Measurements from ENCODE around the gene CUTA. TPM values are rescaled to one million over a fixed set of nuclear protein-coding genes. Genes with fewer than 3 reads are reported as not detected.
A peak's percentile ranks its signal among the peaks of the same experiment; 100 is the strongest.

Gene CUTA
- total RNA-seq, 2 experiments from 2014 or later: 176 to 185 TPM

DNA sequence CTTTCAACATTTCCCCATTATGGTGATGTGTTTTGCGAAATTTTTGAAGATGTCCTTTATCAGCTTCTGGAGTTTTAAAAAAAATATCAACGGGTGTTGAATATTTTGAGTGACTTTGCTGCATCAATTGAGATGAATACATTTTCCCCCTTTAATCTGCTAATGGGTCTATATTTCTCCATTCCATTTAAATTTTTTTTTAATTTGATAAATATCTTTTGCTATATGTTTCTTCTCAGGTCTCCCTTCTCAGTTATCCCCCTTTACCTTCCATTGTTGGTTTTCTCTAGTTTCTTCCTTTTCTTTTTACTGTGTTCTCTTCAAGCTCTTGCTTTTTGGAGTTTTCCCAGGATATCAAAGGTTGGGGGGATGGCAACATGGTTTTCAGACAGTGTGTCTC, 27.7 kb downstream of the CUTA start:
- Mint-ChIP-seq H3K4me1 (ENCODE audit: low read depth) (peaks cover 23% of the 10 kb centered on the region), H3K9me3 (no peaks in the 10 kb centered on the region), H3K36me3 (ENCODE audit: low read depth) (no peaks in the 10 kb centered on the region), H3K4me3 (no peak overlapping the region), H3K27me3 (no peaks in the 10 kb centered on the region), H3K27ac (peak overlapping the region; percentile 91)
- Histone ChIP-seq H3K36me3 (ENCODE audit: insufficient read depth, low read length) (no peaks in the 10 kb centered on the region), H3K27me3 (ENCODE audit: control insufficient read depth in 1 of 2, insufficient read depth in 2 of 2, low read length in 2 of 2) (no peaks in the 10 kb centered on the region), H3K4me1 (ENCODE audit: insufficient read depth, low read length) (peaks cover 25% of the 10 kb centered on the region), H3K9me3 (ENCODE audit: control insufficient read depth in 1 of 2, insufficient read depth in 1 of 2, low read length in 2 of 2) (no peaks in the 10 kb centered on the region), H3K27ac (ENCODE audit: low read depth in 1 of 2, low read length in 2 of 2) (peak overlapping the region; percentile 69 to 78), H3K4me3 (ENCODE audit: low read length) (no peak overlapping the region)
- intact Hi-C loops (cut with DNase I, micrococcal nuclease): loop anchor here (2.0 to 5.0 kb wide), 5 partner anchors 48 to 188 kb away; partner anchors contain the start of genes HSD17B8 (in 1 of the 2), RXRB (in 1 of the 2), SLC39A7 (in 1 of the 2) and ZBTB9 (in 1 of the 2)
- ATAC-seq (ENCODE audit: poor library complexity): no peak
- CTCF ChIA-PET: interaction anchor here (1.2 to 3.6 kb wide), 6 partner anchors 16 to 190 kb away, joined by 4 to 25 read pairs (median 7); partner anchors contain the start of genes BAK1, RPS18 and VPS52
- DNase-seq: no peak
- TF ChIP-seq, protein P1, sequence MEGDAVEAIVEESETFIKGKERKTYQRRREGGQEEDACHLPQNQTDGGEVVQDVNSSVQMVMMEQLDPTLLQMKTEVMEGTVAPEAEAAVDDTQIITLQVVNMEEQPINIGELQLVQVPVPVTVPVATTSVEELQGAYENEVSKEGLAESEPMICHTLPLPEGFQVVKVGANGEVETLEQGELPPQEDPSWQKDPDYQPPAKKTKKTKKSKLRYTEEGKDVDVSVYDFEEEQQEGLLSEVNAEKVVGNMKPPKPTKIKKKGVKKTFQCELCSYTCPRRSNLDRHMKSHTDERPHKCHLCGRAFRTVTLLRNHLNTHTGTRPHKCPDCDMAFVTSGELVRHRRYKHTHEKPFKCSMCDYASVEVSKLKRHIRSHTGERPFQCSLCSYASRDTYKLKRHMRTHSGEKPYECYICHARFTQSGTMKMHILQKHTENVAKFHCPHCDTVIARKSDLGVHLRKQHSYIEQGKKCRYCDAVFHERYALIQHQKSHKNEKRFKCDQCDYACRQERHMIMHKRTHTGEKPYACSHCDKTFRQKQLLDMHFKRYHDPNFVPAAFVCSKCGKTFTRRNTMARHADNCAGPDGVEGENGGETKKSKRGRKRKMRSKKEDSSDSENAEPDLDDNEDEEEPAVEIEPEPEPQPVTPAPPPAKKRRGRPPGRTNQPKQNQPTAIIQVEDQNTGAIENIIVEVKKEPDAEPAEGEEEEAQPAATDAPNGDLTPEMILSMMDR (IDR thresholded peaks at IDR 0.05): no peak
- POLR2A ChIA-PET: interaction anchor here (1.3 to 2.0 kb wide), 7 partner anchors 28 to 101 kb away, joined by 3 to 27 read pairs (median 12); partner anchors contain the start of genes CUTA, PFDN6, WDR46 and ZBTB22

DNA sequence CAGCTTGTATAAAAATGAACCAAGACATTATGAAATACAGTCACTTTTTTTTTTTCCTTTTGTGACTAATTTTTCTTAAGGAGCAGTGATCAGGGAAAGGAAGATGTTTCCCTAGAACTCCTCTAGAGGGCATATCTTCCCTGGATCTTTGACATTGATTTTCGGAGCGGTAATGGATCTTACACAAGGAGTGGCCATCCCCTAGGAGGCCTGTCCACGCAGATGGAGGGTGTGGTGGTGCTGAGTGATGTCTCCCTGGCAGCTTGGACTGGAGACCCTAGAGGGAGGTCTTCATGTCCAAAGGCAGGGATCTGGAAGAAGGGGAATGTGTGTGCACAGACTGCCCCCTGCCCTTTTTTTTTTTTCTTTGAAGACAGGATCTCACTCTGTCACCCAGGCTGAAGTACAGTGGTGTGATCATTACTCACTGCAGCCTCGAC, 33.3 kb downstream of the CUTA start:
- H3K36me3 Mint-ChIP-seq (ENCODE audit: low read depth): no peaks in the 10 kb centered on the region
- H3K27me3 Mint-ChIP-seq: no peaks in the 10 kb centered on the region
- no peak overlapping the region for H3K27ac Mint-ChIP-seq
- Histone ChIP-seq H3K4me3 (ENCODE audit: low read length) (no peak overlapping the region), H3K4me1 (ENCODE audit: insufficient read depth, low read length) (no peaks in the 10 kb centered on the region), H3K36me3 (ENCODE audit: insufficient read depth, low read length) (no peaks in the 10 kb centered on the region), H3K27ac (ENCODE audit: low read depth in 1 of 2, low read length in 2 of 2) (no peak overlapping the region), H3K9me3 (ENCODE audit: control insufficient read depth in 1 of 2, insufficient read depth in 1 of 2, low read length in 2 of 2) (no peaks in the 10 kb centered on the region), H3K27me3 (ENCODE audit: control insufficient read depth in 1 of 2, insufficient read depth in 2 of 2, low read length in 2 of 2) (no peaks in the 10 kb centered on the region)
- no peaks in the 10 kb centered on the region for H3K9me3 Mint-ChIP-seq
- H3K4me3 Mint-ChIP-seq: no peak overlapping the region
- POLR2A ChIA-PET: no interaction called here
- CTCF ChIA-PET: no interaction called here
- DNase-seq (no peak), ATAC-seq (ENCODE audit: poor library complexity) (no peak)
- no peaks in the 10 kb centered on the region for H3K4me1 Mint-ChIP-seq (ENCODE audit: low read depth)
- TF ChIP-seq, protein P1 (IDR thresholded peaks at IDR 0.05): no peak
- intact Hi-C loops (cut with DNase I, micrococcal nuclease): no loop called here

DNA sequence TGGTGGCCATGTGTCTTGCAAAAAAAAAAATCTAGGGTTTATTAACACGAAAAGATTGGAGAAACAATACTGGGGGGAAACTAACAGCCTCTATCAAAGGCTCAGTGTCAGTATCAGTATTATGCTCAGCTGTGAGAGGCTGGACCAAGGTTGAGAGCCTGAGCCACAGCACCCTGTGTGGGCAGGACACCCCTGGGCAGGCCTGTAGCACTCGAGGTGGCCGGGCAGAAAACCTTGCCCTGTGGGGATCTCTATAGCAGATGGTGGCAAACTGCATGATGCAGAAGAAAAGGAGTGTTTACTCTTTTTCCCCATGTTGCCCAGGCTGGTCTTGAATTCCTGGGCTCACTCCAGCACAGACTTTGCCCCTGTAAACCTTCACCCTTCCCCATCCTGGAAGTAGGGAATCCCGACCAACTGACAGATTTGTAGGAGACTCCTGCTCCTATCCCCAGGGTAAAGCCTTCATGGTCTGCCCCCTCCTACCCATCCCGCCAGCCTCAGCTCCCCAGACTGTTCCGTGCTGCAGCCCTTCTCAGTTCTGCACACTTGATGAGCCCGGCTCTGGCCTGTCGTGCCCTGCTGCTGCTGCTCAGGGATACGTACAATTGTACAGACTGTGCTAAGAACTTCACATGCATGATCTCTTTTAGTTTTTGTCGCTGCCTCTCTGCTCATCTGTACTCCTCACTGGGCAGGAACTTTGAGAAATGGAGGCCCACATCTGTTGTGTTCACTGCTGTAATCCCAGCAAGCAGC, 34.3 kb downstream of the CUTA start:
- DNase-seq: no peak
- Mint-ChIP-seq H3K36me3 (ENCODE audit: low read depth) (no peaks in the 10 kb centered on the region), H3K27me3 (no peaks in the 10 kb centered on the region), H3K27ac (no peak overlapping the region), H3K9me3 (no peaks in the 10 kb centered on the region), H3K4me3 (no peak overlapping the region), H3K4me1 (ENCODE audit: low read depth) (no peaks in the 10 kb centered on the region)
- Histone ChIP-seq H3K27ac (ENCODE audit: low read depth in 1 of 2, low read length in 2 of 2) (no peak overlapping the region), H3K36me3 (ENCODE audit: insufficient read depth, low read length) (no peaks in the 10 kb centered on the region), H3K27me3 (ENCODE audit: control insufficient read depth in 1 of 2, insufficient read depth in 2 of 2, low read length in 2 of 2) (no peaks in the 10 kb centered on the region), H3K4me3 (ENCODE audit: low read length) (no peak overlapping the region), H3K4me1 (ENCODE audit: insufficient read depth, low read length) (no peaks in the 10 kb centered on the region), H3K9me3 (ENCODE audit: control insufficient read depth in 1 of 2, insufficient read depth in 1 of 2, low read length in 2 of 2) (no peaks in the 10 kb centered on the region)
- no peak for ATAC-seq (ENCODE audit: poor library complexity)
- intact Hi-C loops (cut with DNase I, micrococcal nuclease): no loop called here
- TF ChIP-seq, protein P1 (IDR thresholded peaks at IDR 0.05): no peak
- ChIA-PET CTCF (interaction anchor here (0.7 kb wide), 1 partner anchor 56 kb away, joined by 4 read pairs; no protein-coding TSS in a partner anchor), POLR2A (no interaction called here)
